ENCODE results near the gene TMEM218.
"Not testable (repeated sequence)": the region's sequence is repeated elsewhere in the genome, so short reads cannot be mapped to it uniquely, and the experiment has no call there.

TMEM218 gene

DNA sequence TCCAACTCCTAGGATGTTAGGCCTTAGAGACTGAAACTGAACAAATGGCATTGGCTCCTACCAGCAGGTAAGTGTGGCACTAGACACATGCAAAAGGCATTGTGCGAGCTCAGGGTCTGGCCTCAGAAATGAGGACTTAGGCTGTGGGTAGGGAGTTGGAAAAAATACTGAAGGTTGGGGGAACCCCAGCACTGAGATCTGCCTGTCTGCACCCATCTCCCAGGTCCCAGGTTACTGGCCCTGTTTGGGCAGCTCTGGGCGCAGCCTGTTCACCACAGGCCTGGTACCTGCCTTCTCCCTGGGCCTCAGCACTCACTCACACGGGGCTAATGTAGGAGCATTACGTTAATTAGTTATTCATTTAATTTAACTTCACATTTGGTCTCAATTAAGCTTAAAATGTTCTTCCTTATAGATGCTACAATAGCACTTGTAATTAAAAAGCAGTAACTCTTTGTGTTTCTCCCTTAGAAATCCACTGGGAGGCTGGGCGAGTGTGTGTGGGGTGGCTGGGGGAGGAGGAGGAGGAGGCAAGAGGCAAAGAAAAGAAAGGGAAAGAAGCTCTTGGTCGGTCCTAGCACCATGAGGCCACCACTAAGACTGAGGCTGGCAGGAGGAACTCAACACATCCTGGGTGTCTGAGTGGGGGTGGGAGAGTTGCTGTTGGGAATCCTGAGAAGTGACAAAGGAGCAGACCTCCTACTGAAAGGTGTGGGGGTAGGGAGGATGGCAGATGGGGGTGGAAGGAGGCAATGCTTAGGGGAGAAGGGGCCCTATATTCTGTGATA, 19.4 kb downstream of the TMEM218 start:
- no peak overlapping the region for H3K27ac ChIP-seq (ENCODE audit: low read depth in 2 of 2, low read length in 2 of 2)

DNA sequence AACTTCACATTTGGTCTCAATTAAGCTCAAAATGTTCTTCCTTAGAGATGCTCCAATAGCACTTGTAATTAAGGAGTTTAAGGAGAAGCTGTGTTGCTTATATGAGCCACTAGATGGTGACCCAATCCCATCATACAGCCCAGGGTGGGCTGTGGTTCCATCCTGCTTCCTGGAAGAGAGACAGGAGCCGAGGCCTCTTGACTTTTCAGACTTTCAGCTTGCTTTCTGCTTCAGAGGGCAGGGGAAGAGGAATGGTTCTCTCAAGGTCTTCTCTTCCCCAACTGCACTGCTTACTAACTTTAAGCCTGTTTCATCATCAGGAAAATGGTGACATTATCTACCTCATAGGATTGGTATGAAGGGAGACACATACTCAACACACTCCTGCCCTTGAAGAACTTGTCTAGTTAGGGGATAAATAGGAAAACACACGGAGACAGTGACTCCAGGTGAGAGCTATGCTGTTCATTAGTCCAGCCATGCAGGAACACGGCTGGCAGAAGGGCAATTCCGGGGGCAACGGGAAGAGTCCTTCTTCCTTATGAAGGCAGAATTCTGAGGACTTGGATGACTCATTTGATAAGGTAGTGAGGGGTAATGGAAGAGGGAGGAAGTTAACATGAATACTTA, 20.1 kb downstream of the TMEM218 start:
- H3K36me3 ChIP-seq (ENCODE audit: control insufficient read depth in 2 of 2, insufficient read depth in 2 of 2, low read length in 2 of 2), result no peaks in the 10 kb centered on the region
- no peak overlapping the region for H3K4me3 ChIP-seq (ENCODE audit: low read length in 2 of 2)
- H3K27me3 ChIP-seq (ENCODE audit: control insufficient read depth in 2 of 2, insufficient read depth in 2 of 2, low read length in 2 of 2), result no peaks in the 10 kb centered on the region
- H3K4me1 ChIP-seq (ENCODE audit: control insufficient read depth in 2 of 2, insufficient read depth in 2 of 2, low read length in 2 of 2), result no peaks in the 10 kb centered on the region
- no peak overlapping the region for H3K27ac ChIP-seq (ENCODE audit: low read depth in 2 of 2, low read length in 2 of 2)
- no peak overlapping the region for H3K9ac ChIP-seq (ENCODE audit: low read depth in 1 of 2, low read length in 2 of 2)
- no peaks in the 10 kb centered on the region for H3K9me3 ChIP-seq (ENCODE audit: control insufficient read depth in 2 of 2, low read length in 2 of 2)

More for the DNA sequence above, 19.4 kb downstream of the TMEM218 start:
- Histone ChIP-seq H3K27me3 (ENCODE audit: control insufficient read depth in 2 of 2, insufficient read depth in 2 of 2, low read length in 2 of 2) (no peaks in the 10 kb centered on the region), H3K36me3 (ENCODE audit: control insufficient read depth in 2 of 2, insufficient read depth in 2 of 2, low read length in 2 of 2) (peaks cover 0 to under 1% of the 10 kb centered on the region in 2 donors), H3K9ac (ENCODE audit: low read depth in 1 of 2, low read length in 2 of 2) (no peak overlapping the region), H3K9me3 (ENCODE audit: control insufficient read depth in 2 of 2, low read length in 2 of 2) (no peaks in the 10 kb centered on the region), H3K4me1 (ENCODE audit: control insufficient read depth in 2 of 2, insufficient read depth in 2 of 2, low read length in 2 of 2) (no peaks in the 10 kb centered on the region), H3K4me3 (ENCODE audit: low read length in 2 of 2) (no peak overlapping the region)

DNA sequence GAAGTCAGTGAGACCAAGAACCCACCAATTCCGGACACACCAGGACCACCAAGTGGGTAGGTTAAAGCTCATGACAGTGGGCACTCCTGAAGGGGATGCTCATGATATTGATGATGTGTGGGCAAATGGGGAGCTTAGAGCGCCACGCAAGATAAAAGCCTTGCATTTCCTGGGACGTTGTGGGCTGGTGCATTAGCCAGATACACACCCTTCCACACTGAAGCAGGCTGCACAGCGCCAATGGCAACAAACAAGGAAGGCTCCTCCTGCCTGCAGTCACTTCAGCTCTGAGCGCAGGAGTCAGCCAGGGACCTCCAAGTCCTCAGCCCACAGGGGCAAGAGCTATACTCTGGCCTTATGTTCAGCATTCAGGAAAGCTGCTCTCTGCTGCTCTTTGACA, 20.6 kb downstream of the TMEM218 start:
- Histone ChIP-seq H3K36me3 (ENCODE audit: control insufficient read depth in 2 of 2, insufficient read depth in 2 of 2, low read length in 2 of 2) (no peaks in the 10 kb centered on the region), H3K4me3 (ENCODE audit: low read length in 2 of 2) (no peak overlapping the region), H3K27me3 (ENCODE audit: control insufficient read depth in 2 of 2, insufficient read depth in 2 of 2, low read length in 2 of 2) (no peaks in the 10 kb centered on the region), H3K27ac (ENCODE audit: low read depth in 2 of 2, low read length in 2 of 2) (no peak overlapping the region), H3K4me1 (ENCODE audit: control insufficient read depth in 2 of 2, insufficient read depth in 2 of 2, low read length in 2 of 2) (no peaks in the 10 kb centered on the region), H3K9me3 (ENCODE audit: control insufficient read depth in 2 of 2, low read length in 2 of 2) (no peaks in the 10 kb centered on the region), H3K9ac (ENCODE audit: low read depth in 1 of 2, low read length in 2 of 2) (no peak overlapping the region)

DNA sequence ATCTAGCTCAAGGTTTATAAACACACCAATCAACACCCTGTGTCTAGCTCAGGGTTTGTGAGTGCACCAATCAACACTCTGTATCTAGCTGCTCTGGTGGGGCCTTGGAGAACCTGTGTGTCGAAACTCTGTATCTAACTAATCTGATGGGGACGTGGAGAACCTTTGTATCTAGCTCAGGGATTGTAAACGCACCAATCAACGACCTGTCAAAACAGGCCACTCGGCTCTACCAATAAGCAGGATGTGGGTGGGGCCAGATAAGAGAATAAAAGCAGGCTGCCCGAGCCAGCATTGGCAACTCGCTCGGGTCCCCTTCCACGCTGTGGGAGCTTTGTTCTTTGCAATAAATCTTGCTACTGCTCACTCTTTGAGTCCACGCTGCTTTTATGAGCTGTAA, 21.3 kb downstream of the TMEM218 start:
- not testable (repeated sequence) for H3K4me1 ChIP-seq (ENCODE audit: control insufficient read depth in 2 of 2, insufficient read depth in 2 of 2, low read length in 2 of 2); H3K27ac ChIP-seq (ENCODE audit: low read depth in 2 of 2, low read length in 2 of 2); H3K36me3 ChIP-seq (ENCODE audit: control insufficient read depth in 2 of 2, insufficient read depth in 2 of 2, low read length in 2 of 2); H3K4me3 ChIP-seq (ENCODE audit: low read length in 2 of 2); H3K9me3 ChIP-seq (ENCODE audit: control insufficient read depth in 2 of 2, low read length in 2 of 2); H3K9ac ChIP-seq (ENCODE audit: low read depth in 1 of 2, low read length in 2 of 2); H3K27me3 ChIP-seq (ENCODE audit: control insufficient read depth in 2 of 2, insufficient read depth in 2 of 2, low read length in 2 of 2)

DNA sequence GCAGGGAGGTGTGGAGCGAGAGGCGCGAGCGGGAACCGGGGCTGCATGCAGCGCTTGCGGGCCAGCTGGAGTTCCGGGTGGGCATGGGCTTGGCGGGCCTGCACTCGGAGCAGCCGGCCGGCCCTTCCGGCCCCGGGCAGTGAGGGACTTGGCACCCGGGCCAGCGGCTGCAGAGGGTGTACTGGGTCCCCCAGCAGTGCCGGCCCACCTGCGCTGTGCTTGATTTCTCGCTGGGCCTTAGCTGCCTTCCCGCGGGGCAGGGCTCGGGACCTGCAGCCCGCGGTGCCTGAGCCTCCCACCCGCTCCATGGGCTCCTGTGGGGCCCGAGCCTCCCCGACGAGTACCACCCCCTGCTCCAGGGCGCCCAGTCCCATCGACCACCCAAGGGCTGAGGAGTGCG, 21.9 kb downstream of the TMEM218 start:
- not testable (repeated sequence) for H3K27me3 ChIP-seq (ENCODE audit: control insufficient read depth in 2 of 2, insufficient read depth in 2 of 2, low read length in 2 of 2); H3K9me3 ChIP-seq (ENCODE audit: control insufficient read depth in 2 of 2, low read length in 2 of 2); H3K4me3 ChIP-seq (ENCODE audit: low read length in 2 of 2); H3K4me1 ChIP-seq (ENCODE audit: control insufficient read depth in 2 of 2, insufficient read depth in 2 of 2, low read length in 2 of 2); H3K27ac ChIP-seq (ENCODE audit: low read depth in 2 of 2, low read length in 2 of 2); H3K9ac ChIP-seq (ENCODE audit: low read depth in 1 of 2, low read length in 2 of 2); H3K36me3 ChIP-seq (ENCODE audit: control insufficient read depth in 2 of 2, insufficient read depth in 2 of 2, low read length in 2 of 2)

DNA sequence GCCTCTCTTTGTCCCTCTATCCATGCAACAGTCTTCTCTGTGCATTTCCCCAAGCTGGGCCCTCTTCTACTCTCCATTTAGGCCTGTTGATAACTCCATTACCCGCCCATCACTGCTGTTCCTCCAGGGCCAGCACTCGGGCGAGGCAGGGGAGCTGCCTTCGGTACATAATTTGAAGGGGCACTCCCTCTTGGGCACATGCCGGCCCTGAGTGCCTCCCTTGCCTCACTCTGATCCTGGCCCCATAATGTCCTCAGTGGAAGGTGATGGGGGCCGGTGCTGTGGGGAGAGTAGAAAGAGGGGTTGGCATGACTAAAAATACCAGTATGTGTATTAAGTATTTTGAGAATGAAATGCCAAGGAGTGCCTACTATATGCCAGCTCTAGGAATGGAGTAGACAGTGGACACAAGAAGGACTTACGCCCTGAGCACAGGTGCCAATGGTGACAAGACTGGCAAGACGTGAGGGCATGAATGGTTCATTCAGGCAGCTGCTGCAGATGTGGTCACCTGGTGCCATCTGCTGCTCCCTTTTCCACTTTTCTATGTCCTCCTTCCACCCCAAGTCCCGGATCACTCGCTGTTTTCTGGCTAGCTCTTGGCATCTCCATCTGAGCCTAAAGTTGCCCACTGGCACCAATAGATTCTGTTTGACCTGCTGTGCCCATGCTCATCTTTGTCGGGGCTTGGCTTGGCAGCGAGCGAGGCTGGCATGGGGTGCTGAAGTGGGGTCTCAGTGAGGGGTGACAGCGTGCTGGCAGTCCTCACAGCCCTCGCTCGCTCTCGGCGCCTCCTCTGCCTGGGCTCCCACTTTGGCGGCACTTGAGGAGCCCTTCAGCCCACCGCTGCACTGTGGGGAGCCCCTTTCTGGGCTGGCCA, 22.6 kb downstream of the TMEM218 start:
- Histone ChIP-seq H3K36me3 (ENCODE audit: control insufficient read depth in 2 of 2, insufficient read depth in 2 of 2, low read length in 2 of 2) (no peaks in the 10 kb centered on the region), H3K27ac (ENCODE audit: low read depth in 2 of 2, low read length in 2 of 2) (no peak overlapping the region), H3K27me3 (ENCODE audit: control insufficient read depth in 2 of 2, insufficient read depth in 2 of 2, low read length in 2 of 2) (no peaks in the 10 kb centered on the region), H3K4me3 (ENCODE audit: low read length in 2 of 2) (no peak overlapping the region), H3K9ac (ENCODE audit: low read depth in 1 of 2, low read length in 2 of 2) (no peak overlapping the region), H3K9me3 (ENCODE audit: control insufficient read depth in 2 of 2, low read length in 2 of 2) (no peaks in the 10 kb centered on the region), H3K4me1 (ENCODE audit: control insufficient read depth in 2 of 2, insufficient read depth in 2 of 2, low read length in 2 of 2) (no peaks in the 10 kb centered on the region)

DNA sequence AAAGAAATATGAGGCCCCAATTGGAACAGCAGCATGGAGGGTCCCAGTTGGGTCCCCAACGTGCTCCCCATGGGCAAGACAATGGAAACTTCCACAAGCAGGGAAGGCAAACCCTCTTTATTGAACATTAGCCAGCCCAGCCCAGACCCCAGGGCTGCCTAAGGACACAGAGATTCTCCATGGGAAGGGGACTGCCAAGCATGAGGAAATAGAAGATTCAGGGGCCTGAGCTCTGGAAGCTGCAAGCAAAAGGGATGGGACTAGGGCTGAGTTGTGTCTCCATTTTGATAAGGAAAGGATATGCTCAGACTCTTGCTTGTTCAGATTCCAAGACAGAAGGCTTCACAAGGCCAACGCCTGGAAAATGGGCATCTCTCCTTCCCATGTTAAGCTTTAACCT, 23.3 kb downstream of the TMEM218 start:
- no peaks in the 10 kb centered on the region for H3K4me1 ChIP-seq (ENCODE audit: control insufficient read depth in 2 of 2, insufficient read depth in 2 of 2, low read length in 2 of 2)
- no peaks in the 10 kb centered on the region for H3K36me3 ChIP-seq (ENCODE audit: control insufficient read depth in 2 of 2, insufficient read depth in 2 of 2, low read length in 2 of 2)
- no peaks in the 10 kb centered on the region for H3K27me3 ChIP-seq (ENCODE audit: control insufficient read depth in 2 of 2, insufficient read depth in 2 of 2, low read length in 2 of 2)
- H3K4me3 ChIP-seq (ENCODE audit: low read length in 2 of 2), result no peak overlapping the region
- H3K9ac ChIP-seq (ENCODE audit: low read depth in 1 of 2, low read length in 2 of 2), result no peak overlapping the region
- H3K27ac ChIP-seq (ENCODE audit: low read depth in 2 of 2, low read length in 2 of 2), result no peak overlapping the region
- no peaks in the 10 kb centered on the region for H3K9me3 ChIP-seq (ENCODE audit: control insufficient read depth in 2 of 2, low read length in 2 of 2)

DNA sequence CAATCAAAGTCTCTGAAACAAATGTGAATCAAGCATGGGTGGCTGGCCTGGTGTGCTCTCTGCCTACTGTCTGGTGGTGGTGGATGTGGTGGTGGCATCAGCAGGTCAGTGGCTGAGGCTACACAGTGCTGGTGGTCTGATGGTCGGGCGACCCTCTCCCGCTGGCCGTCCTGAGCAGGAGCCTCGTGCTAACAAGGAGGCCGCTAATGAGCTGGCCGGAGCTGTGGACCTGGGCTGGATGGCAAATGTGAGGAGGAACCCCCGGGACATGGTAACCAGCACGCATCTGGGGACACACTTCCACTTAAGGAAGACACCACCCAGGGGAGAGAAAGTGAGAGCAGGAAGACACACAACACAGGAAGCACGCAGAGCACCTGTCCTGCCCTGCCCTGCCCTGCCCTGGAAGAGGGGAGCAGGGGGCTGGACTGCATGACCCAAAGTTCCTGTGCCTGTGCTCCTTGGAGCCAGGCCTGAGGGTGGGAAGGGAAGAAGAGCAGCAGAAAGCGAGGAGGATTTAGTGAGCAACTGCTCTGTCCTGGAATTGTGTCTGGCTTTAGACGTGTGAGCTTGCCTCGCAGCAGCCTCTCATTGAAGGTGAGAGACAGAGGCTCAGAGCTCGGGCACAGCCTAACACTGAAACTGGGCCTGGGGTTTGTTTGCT, 24.7 kb downstream of the TMEM218 start:
- Histone ChIP-seq H3K9ac (ENCODE audit: low read depth in 1 of 2, low read length in 2 of 2) (no peak overlapping the region), H3K4me3 (ENCODE audit: low read length in 2 of 2) (no peak overlapping the region), H3K36me3 (ENCODE audit: control insufficient read depth in 2 of 2, insufficient read depth in 2 of 2, low read length in 2 of 2) (no peaks in the 10 kb centered on the region), H3K4me1 (ENCODE audit: control insufficient read depth in 2 of 2, insufficient read depth in 2 of 2, low read length in 2 of 2) (no peaks in the 10 kb centered on the region), H3K27ac (ENCODE audit: low read depth in 2 of 2, low read length in 2 of 2) (no peak overlapping the region), H3K9me3 (ENCODE audit: control insufficient read depth in 2 of 2, low read length in 2 of 2) (no peaks in the 10 kb centered on the region), H3K27me3 (ENCODE audit: control insufficient read depth in 2 of 2, insufficient read depth in 2 of 2, low read length in 2 of 2) (no peaks in the 10 kb centered on the region)

DNA sequence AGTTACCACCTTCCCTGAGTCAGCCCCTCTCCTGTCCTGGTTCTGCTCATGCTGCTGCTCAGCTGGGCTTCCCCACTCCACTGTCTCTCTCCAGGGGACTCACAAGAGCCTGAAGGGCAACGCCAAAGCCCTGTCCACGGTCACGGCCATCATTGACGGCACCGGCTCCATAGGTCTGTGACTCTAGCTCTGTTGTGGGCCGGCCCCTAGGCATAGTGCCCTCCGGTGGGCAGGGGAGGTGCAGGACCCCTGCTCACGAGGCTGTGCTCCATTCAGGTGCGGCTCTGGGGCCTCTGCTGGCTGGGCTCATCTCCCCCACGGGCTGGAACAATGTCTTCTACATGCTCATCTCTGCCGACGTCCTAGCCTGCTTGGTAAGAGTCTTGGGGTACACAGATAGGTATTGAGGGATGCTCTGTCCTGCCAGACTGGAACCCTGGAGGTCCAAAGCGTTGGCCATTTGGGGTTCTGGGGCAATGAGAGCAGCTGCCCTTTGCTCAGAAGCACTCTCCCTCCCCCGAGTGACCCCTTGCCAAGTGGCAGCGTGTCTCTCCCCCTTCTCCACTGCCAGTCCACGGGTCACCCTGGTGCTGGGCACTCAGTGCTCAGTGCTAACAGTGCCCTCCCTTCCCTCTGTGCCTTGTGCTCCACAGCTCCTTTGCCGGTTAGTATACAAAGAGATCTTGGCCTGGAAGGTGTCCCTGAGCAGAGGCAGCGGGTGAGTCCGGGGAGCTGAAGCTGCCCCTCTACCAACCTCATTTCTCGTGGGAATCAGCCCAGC, 25.9 kb downstream of the TMEM218 start:
- H3K36me3 ChIP-seq (ENCODE audit: control insufficient read depth in 2 of 2, insufficient read depth in 2 of 2, low read length in 2 of 2), result no peaks in the 10 kb centered on the region
- no peak overlapping the region for H3K4me3 ChIP-seq (ENCODE audit: low read length in 2 of 2)
- no peaks in the 10 kb centered on the region for H3K27me3 ChIP-seq (ENCODE audit: control insufficient read depth in 2 of 2, insufficient read depth in 2 of 2, low read length in 2 of 2)
- H3K9ac ChIP-seq (ENCODE audit: low read depth in 1 of 2, low read length in 2 of 2), result no peak overlapping the region
- H3K9me3 ChIP-seq (ENCODE audit: control insufficient read depth in 2 of 2, low read length in 2 of 2), result no peaks in the 10 kb centered on the region
- H3K4me1 ChIP-seq (ENCODE audit: control insufficient read depth in 2 of 2, insufficient read depth in 2 of 2, low read length in 2 of 2), result no peaks in the 10 kb centered on the region
- no peak overlapping the region for H3K27ac ChIP-seq (ENCODE audit: low read depth in 2 of 2, low read length in 2 of 2)

Measured in mucosa of rectum (tissue), 2 donors.